ENCODE measurements around the gene FOCAD.

The FOCAD gene

GRCh38 chr9:20649381-20649780 lies 34.7 kb upstream of the FOCAD start:
- Histone ChIP-seq H2AFZ (ENCODE audit: low read depth, low read length) (no peak overlapping the region), H3K4me1 (ENCODE audit: control insufficient read depth, insufficient read depth, low read depth, low read length) (no peaks in the 10 kb centered on the region), H3K4me2 (ENCODE audit: low read length, poor library complexity, severe bottlenecking) (no peak overlapping the region), H2BK12ac (ENCODE audit: low read length in 2 of 2) (no peak overlapping the region), H3K18ac (ENCODE audit: low read depth in 1 of 2, low read length in 2 of 2) (no peak overlapping the region), H2AK5ac (ENCODE audit: low read length, severe bottlenecking) (no peak overlapping the region), H3K9ac (ENCODE audit: low read length) (no peak overlapping the region), H3K4me3 (ENCODE audit: insufficient read depth in 1 of 2, low read depth in 1 of 2, low read length in 2 of 2) (no peak overlapping the region), H3K79me1 (replicated peaks; ENCODE audit: low read length, poor library complexity, severe bottlenecking) (no peaks in the 10 kb centered on the region), H3K27me3 (ENCODE audit: control insufficient read depth in 1 of 2, insufficient read depth in 1 of 2, low read length in 2 of 2) (no peaks in the 10 kb centered on the region), H3K23ac (ENCODE audit: low read length in 2 of 2) (no peak overlapping the region), H2BK5ac (ENCODE audit: low read depth, low read length, poor library complexity, severe bottlenecking) (no peak overlapping the region), H2BK15ac (ENCODE audit: low read depth, poor library complexity, severe bottlenecking) (no peak overlapping the region), H3K14ac (ENCODE audit: low read length in 2 of 2) (no peak overlapping the region), H4K91ac (ENCODE audit: low read length) (no peak overlapping the region), H3K4ac (ENCODE audit: low read depth in 1 of 2, low read length in 2 of 2) (no peak overlapping the region), H3K9me3 (ENCODE audit: control insufficient read depth, low read length) (no peaks in the 10 kb centered on the region), H2BK120ac (ENCODE audit: low read depth, low read length) (no peak overlapping the region), H4K8ac (ENCODE audit: low read length) (no peak overlapping the region), H3K36me3 (ENCODE audit: control insufficient read depth in 1 of 2, insufficient read depth in 2 of 2, low read depth in 1 of 2, low read length in 2 of 2) (no peaks in the 10 kb centered on the region), H3K27ac (ENCODE audit: low read length, poor library complexity, severe bottlenecking) (no peak overlapping the region)
- DNase-seq, result no peak
- no CpG with 5 or more reads among the region's 1 CpG for WGBS

GRCh38 chr9:20650313-20650712 lies 33.7 kb upstream of the FOCAD start:
- Histone ChIP-seq H3K4ac (ENCODE audit: low read depth in 1 of 2, low read length in 2 of 2) (no peak overlapping the region), H2BK15ac (ENCODE audit: low read depth, poor library complexity, severe bottlenecking) (no peak overlapping the region), H3K27ac (ENCODE audit: low read length, poor library complexity, severe bottlenecking) (no peak overlapping the region), H2BK120ac (ENCODE audit: low read depth, low read length) (no peak overlapping the region), H3K4me1 (ENCODE audit: control insufficient read depth, insufficient read depth, low read depth, low read length) (no peaks in the 10 kb centered on the region), H3K18ac (ENCODE audit: low read depth in 1 of 2, low read length in 2 of 2) (no peak overlapping the region), H3K9ac (ENCODE audit: low read length) (no peak overlapping the region), H3K14ac (ENCODE audit: low read length in 2 of 2) (no peak overlapping the region), H2BK5ac (ENCODE audit: low read depth, low read length, poor library complexity, severe bottlenecking) (no peak overlapping the region), H3K79me1 (replicated peaks; ENCODE audit: low read length, poor library complexity, severe bottlenecking) (no peaks in the 10 kb centered on the region), H4K91ac (ENCODE audit: low read length) (no peak overlapping the region), H3K9me3 (ENCODE audit: control insufficient read depth, low read length) (no peaks in the 10 kb centered on the region), H3K4me2 (ENCODE audit: low read length, poor library complexity, severe bottlenecking) (no peak overlapping the region), H2BK12ac (ENCODE audit: low read length in 2 of 2) (no peak overlapping the region), H3K4me3 (ENCODE audit: insufficient read depth in 1 of 2, low read depth in 1 of 2, low read length in 2 of 2) (no peak overlapping the region), H3K23ac (ENCODE audit: low read length in 2 of 2) (no peak overlapping the region), H4K8ac (ENCODE audit: low read length) (no peak overlapping the region), H2AFZ (ENCODE audit: low read depth, low read length) (no peak overlapping the region), H2AK5ac (ENCODE audit: low read length, severe bottlenecking) (no peak overlapping the region), H3K36me3 (ENCODE audit: control insufficient read depth in 1 of 2, insufficient read depth in 2 of 2, low read depth in 1 of 2, low read length in 2 of 2) (no peaks in the 10 kb centered on the region), H3K27me3 (ENCODE audit: control insufficient read depth in 1 of 2, insufficient read depth in 1 of 2, low read length in 2 of 2) (no peaks in the 10 kb centered on the region)
- no peak for DNase-seq
- WGBS, result 100% methylated on average over 4 of the region's 4 CpGs

GRCh38 chr9:20650750-20651299 lies 33.2 kb upstream of the FOCAD start:
- Histone ChIP-seq H3K27me3 (ENCODE audit: control insufficient read depth in 1 of 2, insufficient read depth in 1 of 2, low read length in 2 of 2) (no peaks in the 10 kb centered on the region), H2AFZ (ENCODE audit: low read depth, low read length) (no peak overlapping the region), H3K23ac (ENCODE audit: low read length in 2 of 2) (no peak overlapping the region), H3K14ac (ENCODE audit: low read length in 2 of 2) (no peak overlapping the region), H3K4me1 (ENCODE audit: control insufficient read depth, insufficient read depth, low read depth, low read length) (no peaks in the 10 kb centered on the region), H3K27ac (ENCODE audit: low read length, poor library complexity, severe bottlenecking) (no peak overlapping the region), H3K36me3 (ENCODE audit: control insufficient read depth in 1 of 2, insufficient read depth in 2 of 2, low read depth in 1 of 2, low read length in 2 of 2) (no peaks in the 10 kb centered on the region), H4K8ac (ENCODE audit: low read length) (no peak overlapping the region), H3K18ac (ENCODE audit: low read depth in 1 of 2, low read length in 2 of 2) (no peak overlapping the region), H3K79me1 (replicated peaks; ENCODE audit: low read length, poor library complexity, severe bottlenecking) (no peaks in the 10 kb centered on the region), H2BK5ac (ENCODE audit: low read depth, low read length, poor library complexity, severe bottlenecking) (no peak overlapping the region), H3K9ac (ENCODE audit: low read length) (no peak overlapping the region), H3K4me3 (ENCODE audit: insufficient read depth in 1 of 2, low read depth in 1 of 2, low read length in 2 of 2) (no peak overlapping the region), H3K4me2 (ENCODE audit: low read length, poor library complexity, severe bottlenecking) (no peak overlapping the region), H3K4ac (ENCODE audit: low read depth in 1 of 2, low read length in 2 of 2) (no peak overlapping the region), H2BK12ac (ENCODE audit: low read length in 2 of 2) (no peak overlapping the region), H2BK120ac (ENCODE audit: low read depth, low read length) (no peak overlapping the region), H2AK5ac (ENCODE audit: low read length, severe bottlenecking) (no peak overlapping the region), H2BK15ac (ENCODE audit: low read depth, poor library complexity, severe bottlenecking) (no peak overlapping the region), H3K9me3 (ENCODE audit: control insufficient read depth, low read length) (no peaks in the 10 kb centered on the region), H4K91ac (ENCODE audit: low read length) (no peak overlapping the region)
- no peak for DNase-seq
- 81% methylated on average over 2 of the region's 4 CpGs for WGBS

- H3K79me1 ChIP-seq (replicated peaks; ENCODE audit: low read length, poor library complexity, severe bottlenecking), result no peaks in the 10 kb centered on the region
- H3K4me1 ChIP-seq (ENCODE audit: control insufficient read depth, insufficient read depth, low read depth, low read length), result no peaks in the 10 kb centered on the region
- no peak overlapping the region for H3K27ac ChIP-seq (ENCODE audit: low read length, poor library complexity, severe bottlenecking)
- H2BK15ac ChIP-seq (ENCODE audit: low read depth, poor library complexity, severe bottlenecking), result no peak overlapping the region
- H3K9ac ChIP-seq (ENCODE audit: low read length), result no peak overlapping the region
- WGBS, result 88% methylated on average over 4 of the region's 4 CpGs
- H4K8ac ChIP-seq (ENCODE audit: low read length), result no peak overlapping the region
- H3K18ac ChIP-seq (ENCODE audit: low read depth in 1 of 2, low read length in 2 of 2), result no peak overlapping the region
- no peak overlapping the region for H2BK5ac ChIP-seq (ENCODE audit: low read depth, low read length, poor library complexity, severe bottlenecking)
- no peak overlapping the region for H4K91ac ChIP-seq (ENCODE audit: low read length)
- no peak overlapping the region for H3K4me3 ChIP-seq (ENCODE audit: insufficient read depth in 1 of 2, low read depth in 1 of 2, low read length in 2 of 2)
- H2BK120ac ChIP-seq (ENCODE audit: low read depth, low read length), result no peak overlapping the region
- H3K4me2 ChIP-seq (ENCODE audit: low read length, poor library complexity, severe bottlenecking), result no peak overlapping the region
- H3K36me3 ChIP-seq (ENCODE audit: control insufficient read depth in 1 of 2, insufficient read depth in 2 of 2, low read depth in 1 of 2, low read length in 2 of 2), result no peaks in the 10 kb centered on the region
- no peak overlapping the region for H3K14ac ChIP-seq (ENCODE audit: low read length in 2 of 2)
- H3K27me3 ChIP-seq (ENCODE audit: control insufficient read depth in 1 of 2, insufficient read depth in 1 of 2, low read length in 2 of 2), result no peaks in the 10 kb centered on the region
- no peak overlapping the region for H2BK12ac ChIP-seq (ENCODE audit: low read length in 2 of 2)
- H3K9me3 ChIP-seq (ENCODE audit: control insufficient read depth, low read length), result no peaks in the 10 kb centered on the region
- H3K23ac ChIP-seq (ENCODE audit: low read length in 2 of 2), result no peak overlapping the region
- H2AK5ac ChIP-seq (ENCODE audit: low read length, severe bottlenecking), result no peak overlapping the region
- DNase-seq, result no peak
- H2AFZ ChIP-seq (ENCODE audit: low read depth, low read length), result no peak overlapping the region
- no peak overlapping the region for H3K4ac ChIP-seq (ENCODE audit: low read depth in 1 of 2, low read length in 2 of 2)
Measured at GRCh38 chr9:20651939-20652338, 32.1 kb upstream of the FOCAD start.
